Activated CD8-positive, alpha-beta T cell treated with anti-CD3 and anti-CD28 coated beads for 36 hours (primary cell): ENCODE data around the gene MPL. TPM values are rescaled to one million over a fixed set of nuclear protein-coding genes. Genes with fewer than 3 reads are reported as not detected.

Source experiments
- ATAC-seq: fragments of 200-7000 bp; cut with Tn5 transposase; one replicate; pipeline ENCODE4 v1.10.0; 2021; ENCODE audit warnings: mild to moderate bottlenecking, moderate library complexity
- CTCF ChIA-PET: fragments of 350-600 bp; sonication (Branson Sonifier 250); formaldehyde crosslinking; loops from one replicate; lab custom pipeline; 2021; ENCODE audit warnings: antibody characterized with exemption; lab: Charles Lee
- POLR2A ChIA-PET: fragments of 350-600 bp; sonication (Branson Sonifier 250); formaldehyde crosslinking; loops from one replicate; lab custom pipeline; 2021; ENCODE audit warnings: antibody characterized with exemption; lab: Charles Lee
- DNase-seq: peaks from one replicate; pipeline ENCODE4 v3.0.0-alpha.2; 2020
- H3K27ac Mint-ChIP-seq: one replicate; pipeline ENCODE4 v1.8.0; 2021; ENCODE audit warnings: mild to moderate bottlenecking, mixed read lengths
- H3K27me3 Mint-ChIP-seq: one replicate; pipeline ENCODE4 v1.8.0; 2021; ENCODE audit warnings: mixed read lengths
- H3K36me3 Mint-ChIP-seq: one replicate; pipeline ENCODE4 v1.8.0; 2021; ENCODE audit warnings: low read depth, mixed read lengths
- H3K4me1 Mint-ChIP-seq: one replicate; pipeline ENCODE4 v1.8.0; 2021; ENCODE audit warnings: low read depth, mixed read lengths
- H3K4me3 Mint-ChIP-seq: one replicate; pipeline ENCODE4 v1.8.0; 2021; ENCODE audit warnings: mild to moderate bottlenecking, moderate library complexity, mixed read lengths
- H3K9me3 Mint-ChIP-seq: one replicate; pipeline ENCODE4 v1.8.0; 2021; ENCODE audit warnings: mixed read lengths
- CTCF ChIP-seq: fragments of 200-600 bp; IDR thresholded peaks from one replicate; pipeline ENCODE4 v1.8.0; 2022; ENCODE audit warnings: antibody characterized with exemption, mild to moderate bottlenecking
- intact Hi-C: fragments of 100-400 bp; cut with micrococcal nuclease; formaldehyde crosslinking; loops from one replicate; pipeline ENCODE4 v1.10.0; 2022
- total RNA-seq, 2 experiments: library from RNA; stranded (reverse); gene quantifications; one replicate each; pipeline ENCODE4 v1.2.3, GENCODE V29; 2021

The MPL gene
- total RNA-seq, 2 experiments from 2014 or later, result not detected

DNA sequence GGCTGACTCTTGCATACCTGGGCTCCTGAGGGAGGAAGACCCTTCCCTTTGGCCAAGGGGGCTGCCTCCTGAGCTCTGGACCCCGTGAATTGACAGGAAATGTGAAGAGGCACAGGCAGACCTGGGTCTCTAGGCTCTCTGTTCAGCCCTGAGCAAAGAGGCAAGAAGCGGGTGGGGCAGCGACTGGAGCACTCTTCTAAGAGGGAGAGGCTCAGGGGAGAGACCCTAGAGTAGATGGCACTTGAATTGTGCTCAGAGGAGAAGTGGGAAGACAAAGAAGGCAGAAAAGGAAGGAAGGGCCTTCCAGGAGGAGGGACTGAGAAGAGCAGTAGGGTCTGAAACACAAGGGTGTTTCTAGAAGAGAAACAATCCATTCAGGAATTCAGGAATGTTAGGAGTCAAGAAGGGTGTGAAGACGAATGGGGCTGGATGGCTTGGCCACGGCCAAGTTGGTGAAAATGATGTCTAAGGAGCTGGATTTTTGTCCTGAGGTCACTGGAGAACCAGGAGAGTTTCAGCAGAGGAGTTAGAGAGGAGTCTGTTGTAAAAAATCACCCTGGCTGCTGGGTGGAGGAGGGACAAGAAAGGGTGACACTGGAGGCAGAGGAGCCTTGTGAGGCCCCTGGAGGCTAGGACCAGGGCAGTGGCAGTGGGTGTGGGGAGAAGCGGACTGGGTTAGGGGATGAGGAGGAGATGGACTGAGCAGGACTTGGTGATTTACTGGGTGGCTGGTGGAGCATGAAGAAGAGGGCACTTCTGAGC, 31.5 kb upstream of the MPL start:
- ChIA-PET CTCF (no interaction called here), POLR2A (no interaction called here)
- intact Hi-C loops, result no loop called here
- Mint-ChIP-seq H3K4me1 (no peaks in the 10 kb centered on the region), H3K36me3 (no peaks in the 10 kb centered on the region), H3K9me3 (no peaks in the 10 kb centered on the region), H3K27ac (no peak overlapping the region), H3K4me3 (no peak overlapping the region), H3K27me3 (no peaks in the 10 kb centered on the region)
- no peak for TF ChIP-seq CTCF
- DNase-seq (no peak), ATAC-seq (no peak)

- ChIA-PET CTCF (no interaction called here), POLR2A (interaction anchor here (0.6 kb wide), 1 partner anchor 53 kb away, joined by 3 read pairs; no protein-coding TSS in a partner anchor)
- intact Hi-C loops, result no loop called here
- DNase-seq, result no peak
- ATAC-seq, result no peak
- H3K27me3 Mint-ChIP-seq, result no peaks in the 10 kb centered on the region
- no peaks in the 10 kb centered on the region for H3K9me3 Mint-ChIP-seq
- H3K4me3 Mint-ChIP-seq, result no peak overlapping the region
- no peaks in the 10 kb centered on the region for H3K36me3 Mint-ChIP-seq
- H3K4me1 Mint-ChIP-seq, result no peaks in the 10 kb centered on the region
- no peak overlapping the region for H3K27ac Mint-ChIP-seq
- no peak for TF ChIP-seq CTCF
Measured at GRCh38 chr1:43306688-43307457, 30.7 kb upstream of the MPL start.

- TF ChIP-seq CTCF, result no peak
- H3K27ac Mint-ChIP-seq, result no peak overlapping the region
- intact Hi-C loops, result no loop called here
- H3K4me3 Mint-ChIP-seq, result no peak overlapping the region
- ChIA-PET POLR2A (interaction anchor here (0.6 kb wide), 1 partner anchor 54 kb away, joined by 3 read pairs; no protein-coding TSS in a partner anchor), CTCF (no interaction called here)
- ATAC-seq (no peak), DNase-seq (no peak)
- H3K36me3 Mint-ChIP-seq, result no peaks in the 10 kb centered on the region
- H3K9me3 Mint-ChIP-seq, result no peaks in the 10 kb centered on the region
- no peaks in the 10 kb centered on the region for H3K4me1 Mint-ChIP-seq
- no peaks in the 10 kb centered on the region for H3K27me3 Mint-ChIP-seq
Measured at GRCh38 chr1:43307458-43308158, 30.0 kb upstream of the MPL start.

DNA sequence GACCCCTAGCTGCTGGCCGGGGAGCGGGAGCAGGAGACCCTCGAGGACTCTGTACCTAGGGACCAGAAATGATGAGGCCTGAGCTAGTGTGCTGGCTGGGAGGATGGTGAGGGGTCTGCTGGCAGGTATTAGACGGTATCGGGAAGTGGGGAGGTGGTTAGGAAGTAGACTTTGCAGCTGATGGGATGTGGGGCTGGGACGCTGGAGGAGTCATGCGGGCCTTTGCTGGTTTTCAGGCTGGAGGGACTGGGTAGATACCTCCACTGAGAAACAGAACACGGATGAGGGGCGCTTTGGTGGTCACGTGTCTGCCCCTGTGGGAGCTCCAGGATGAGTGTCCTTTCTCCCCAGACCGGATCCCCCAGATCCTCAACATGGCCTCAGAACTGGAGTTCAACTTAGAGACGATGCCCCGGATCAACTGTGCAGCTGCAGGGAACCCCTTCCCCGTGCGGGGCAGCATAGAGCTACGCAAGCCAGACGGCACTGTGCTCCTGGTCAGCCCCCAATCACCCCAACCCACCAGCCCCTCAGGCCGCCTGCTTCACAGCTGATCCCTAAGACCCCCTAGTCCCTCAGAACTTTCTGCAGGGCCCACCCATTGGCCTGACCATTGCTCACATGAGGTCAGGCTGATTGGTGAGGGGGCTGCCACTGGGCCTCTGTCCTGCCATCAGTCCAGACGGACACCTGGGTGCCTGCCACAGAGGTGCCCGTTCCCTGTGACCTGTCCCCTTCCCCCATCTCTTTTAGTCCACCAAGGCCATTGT, 28.8 kb upstream of the MPL start:
- Mint-ChIP-seq H3K27ac (no peak overlapping the region), H3K9me3 (no peaks in the 10 kb centered on the region), H3K36me3 (no peaks in the 10 kb centered on the region), H3K4me3 (no peak overlapping the region), H3K4me1 (no peaks in the 10 kb centered on the region), H3K27me3 (no peaks in the 10 kb centered on the region)
- no peak for ATAC-seq
- ChIA-PET POLR2A (interaction anchor here (0.6 kb wide), 1 partner anchor 79 kb away, joined by 3 read pairs; no protein-coding TSS in a partner anchor), CTCF (no interaction called here)
- DNase-seq, result no peak
- no peak for TF ChIP-seq CTCF
- intact Hi-C loops, result no loop called here
